ENCODE measurements around the gene TFF2. TPM values are rescaled to one million over a fixed set of nuclear protein-coding genes. Genes with fewer than 3 reads are reported as not detected.

Gene TFF2
- total and polyA plus RNA-seq, 2 donors from 2014 or later = not detected

DNA sequence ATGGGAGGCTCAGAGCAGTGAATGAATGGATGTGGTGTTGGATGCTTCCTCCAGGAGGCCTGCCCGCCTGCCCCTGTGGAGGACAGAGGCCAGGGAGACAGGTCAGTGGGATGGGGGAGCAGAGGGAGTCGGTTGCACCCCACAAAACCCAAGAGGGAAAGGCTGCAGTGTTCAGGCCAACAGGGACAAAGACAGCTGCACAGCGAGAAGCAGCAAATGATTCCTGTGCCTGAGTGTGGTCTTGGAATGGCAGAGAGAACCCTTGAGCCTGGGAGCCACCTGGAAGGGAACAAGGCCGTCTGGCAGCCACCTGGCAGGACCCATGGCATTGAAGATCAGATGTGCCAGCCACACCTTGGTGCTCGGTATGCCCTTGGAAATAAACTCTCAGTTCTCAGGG lies 43.7 kb downstream of the TFF2 start:
- intact Hi-C loops (cut with DNase I) = no loop called here
- Histone ChIP-seq H3K9ac (ENCODE audit: low read length in 3 of 3) (no peak overlapping the region), H3K4me3 (ENCODE audit: low read length in 3 of 3) (no peak overlapping the region), H3K9me3 (ENCODE audit: control insufficient read depth in 2 of 3, insufficient read depth in 1 of 3, low read length in 3 of 3) (no peaks in the 10 kb centered on the region), H3K27me3 (ENCODE audit: control insufficient read depth, insufficient read depth, low read length) (no peaks in the 10 kb centered on the region), H3K36me3 (ENCODE audit: control insufficient read depth in 2 of 3, insufficient read depth in 3 of 3, low read length in 3 of 3) (no peaks in the 10 kb centered on the region), H3K27ac (ENCODE audit: low read depth in 2 of 2, low read length in 2 of 2) (no peak overlapping the region), H3K4me1 (ENCODE audit: control insufficient read depth in 2 of 3, insufficient read depth in 2 of 3, low read depth in 1 of 3, low read length in 3 of 3) (peaks cover 0 to 3% (median 0%) of the 10 kb centered on the region in 3 donors)
- no peak for FAIRE-seq
- DNase-seq = peak in 1 of 5 donors; percentile 23
- TF ChIP-seq, protein P1, sequence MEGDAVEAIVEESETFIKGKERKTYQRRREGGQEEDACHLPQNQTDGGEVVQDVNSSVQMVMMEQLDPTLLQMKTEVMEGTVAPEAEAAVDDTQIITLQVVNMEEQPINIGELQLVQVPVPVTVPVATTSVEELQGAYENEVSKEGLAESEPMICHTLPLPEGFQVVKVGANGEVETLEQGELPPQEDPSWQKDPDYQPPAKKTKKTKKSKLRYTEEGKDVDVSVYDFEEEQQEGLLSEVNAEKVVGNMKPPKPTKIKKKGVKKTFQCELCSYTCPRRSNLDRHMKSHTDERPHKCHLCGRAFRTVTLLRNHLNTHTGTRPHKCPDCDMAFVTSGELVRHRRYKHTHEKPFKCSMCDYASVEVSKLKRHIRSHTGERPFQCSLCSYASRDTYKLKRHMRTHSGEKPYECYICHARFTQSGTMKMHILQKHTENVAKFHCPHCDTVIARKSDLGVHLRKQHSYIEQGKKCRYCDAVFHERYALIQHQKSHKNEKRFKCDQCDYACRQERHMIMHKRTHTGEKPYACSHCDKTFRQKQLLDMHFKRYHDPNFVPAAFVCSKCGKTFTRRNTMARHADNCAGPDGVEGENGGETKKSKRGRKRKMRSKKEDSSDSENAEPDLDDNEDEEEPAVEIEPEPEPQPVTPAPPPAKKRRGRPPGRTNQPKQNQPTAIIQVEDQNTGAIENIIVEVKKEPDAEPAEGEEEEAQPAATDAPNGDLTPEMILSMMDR (IDR thresholded peaks at IDR 0.05; ENCODE audit: borderline replicate concordance, extremely low read depth, insufficient read depth) = no peak

DNA sequence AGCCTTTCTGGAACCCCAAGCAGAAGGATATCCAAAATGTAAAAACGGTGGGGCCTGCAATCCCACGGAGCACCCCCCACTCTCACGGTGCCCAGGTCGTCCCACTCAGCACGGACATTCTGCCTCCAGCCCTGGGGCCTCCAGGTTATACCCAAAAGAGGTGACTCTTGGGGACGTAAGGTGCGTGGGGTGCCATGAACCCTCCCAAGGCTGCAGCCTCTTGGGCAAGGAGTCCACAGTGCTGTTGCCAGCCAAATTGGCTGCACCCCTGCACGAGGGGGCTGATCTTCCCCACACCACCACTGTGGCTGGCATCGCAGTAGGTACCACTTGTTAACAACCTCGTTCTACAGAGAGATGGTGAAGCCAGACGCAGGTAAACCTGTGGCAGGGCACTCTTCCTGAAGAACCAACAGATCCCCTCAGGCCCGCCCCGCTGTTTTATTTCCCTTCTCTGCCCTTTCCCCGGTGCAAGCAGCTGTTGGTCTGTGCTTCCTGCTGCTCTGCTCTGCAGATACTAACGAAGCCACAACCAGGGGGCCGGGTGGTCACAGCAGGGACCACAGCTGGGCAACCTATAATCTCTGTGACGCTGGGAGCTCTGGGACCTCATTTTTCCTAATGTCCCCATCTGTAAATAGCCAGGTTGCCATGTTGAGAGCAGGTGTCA lies 44.3 kb downstream of the TFF2 start:
- intact Hi-C loops (cut with DNase I) = no loop called here
- no peaks in the 10 kb centered on the region for H3K9me3 ChIP-seq (ENCODE audit: control insufficient read depth in 2 of 3, insufficient read depth in 1 of 3, low read length in 3 of 3)
- no peak overlapping the region for H3K27ac ChIP-seq (ENCODE audit: low read depth in 2 of 2, low read length in 2 of 2)
- FAIRE-seq = no peak
- peaks cover 0 to 3% (median 0%) of the 10 kb centered on the region in 3 donors for H3K4me1 ChIP-seq (ENCODE audit: control insufficient read depth in 2 of 3, insufficient read depth in 2 of 3, low read depth in 1 of 3, low read length in 3 of 3)
- DNase-seq = peak in 1 of 5 donors; percentile 33
- TF ChIP-seq, protein P1 (IDR thresholded peaks at IDR 0.05; ENCODE audit: borderline replicate concordance, extremely low read depth, insufficient read depth) = no peak
- no peak overlapping the region for H3K4me3 ChIP-seq (ENCODE audit: low read length in 3 of 3)
- H3K27me3 ChIP-seq (ENCODE audit: control insufficient read depth, insufficient read depth, low read length) = no peaks in the 10 kb centered on the region
- H3K36me3 ChIP-seq (ENCODE audit: control insufficient read depth in 2 of 3, insufficient read depth in 3 of 3, low read length in 3 of 3) = no peaks in the 10 kb centered on the region
- no peak overlapping the region for H3K9ac ChIP-seq (ENCODE audit: low read length in 3 of 3)

- Histone ChIP-seq H3K27me3 (ENCODE audit: control insufficient read depth, insufficient read depth, low read length) (no peaks in the 10 kb centered on the region), H3K27ac (ENCODE audit: low read depth in 2 of 2, low read length in 2 of 2) (no peak overlapping the region), H3K9ac (ENCODE audit: low read length in 3 of 3) (no peak overlapping the region), H3K9me3 (ENCODE audit: control insufficient read depth in 2 of 3, insufficient read depth in 1 of 3, low read length in 3 of 3) (no peaks in the 10 kb centered on the region), H3K4me1 (ENCODE audit: control insufficient read depth in 2 of 3, insufficient read depth in 2 of 3, low read depth in 1 of 3, low read length in 3 of 3) (peaks cover 0 to 3% (median 0%) of the 10 kb centered on the region in 3 donors), H3K36me3 (ENCODE audit: control insufficient read depth in 2 of 3, insufficient read depth in 3 of 3, low read length in 3 of 3) (no peaks in the 10 kb centered on the region), H3K4me3 (ENCODE audit: low read length in 3 of 3) (no peak overlapping the region)
- TF ChIP-seq, protein P1 (IDR thresholded peaks at IDR 0.05; ENCODE audit: borderline replicate concordance, extremely low read depth, insufficient read depth) = no peak
- FAIRE-seq (no peak), DNase-seq (peak in 1 of 5 donors; percentile 28)
- intact Hi-C loops (cut with DNase I) = no loop called here
These were observed 45.1 kb downstream of the TFF2 start for GRCh38 chr21:42305707-42306147.

Measured in kidney (tissue), 14 donors.